H1 (cell line): Measurements from ENCODE around the gene PTPN3.

Source experiments
- ASH2L ChIP-seq: fragments of 200-600, 300-600 bp; sonication (generic); IDR thresholded peaks from one replicate; pipeline ENCODE4 v1.7.1; 2017; ENCODE audit warnings: low read length
- FOSL1 ChIP-seq: IDR thresholded peaks from 2 replicates; pipeline ENCODE4 v1.6.1; 2011; ENCODE audit warnings: mild to moderate bottlenecking, low read depth, low read length, moderate library complexity; ENCODE audit not compliant: insufficient read depth
- GABPA ChIP-seq: IDR thresholded peaks from 2 replicates; pipeline ENCODE4 v1.6.1; 2011; ENCODE audit warnings: mild to moderate bottlenecking, low read length, moderate library complexity, borderline replicate concordance; ENCODE audit not compliant: insufficient read depth
- MAFK ChIP-seq: IDR thresholded peaks from 2 replicates; pipeline ENCODE4 v1.6.1; 2012; ENCODE audit warnings: low read depth, mild to moderate bottlenecking, improper control_type of control experiment, low read length
- NANOG ChIP-seq: IDR thresholded peaks from 2 replicates; pipeline ENCODE4 v1.6.1; 2011; ENCODE audit warnings: low read length, low read depth, mild to moderate bottlenecking, inconsistent platforms; ENCODE audit not compliant: insufficient read depth, poor library complexity, severe bottlenecking
- POLR2A ChIP-seq, 2 experiments: IDR thresholded peaks; 1 replicate in 1 of 2; 2 replicates in 1 of 2; pipeline ENCODE4 v1.6.1; 2011; ENCODE audit warnings: low read depth in 2 of 2, low read length in 2 of 2, mild to moderate bottlenecking in 2 of 2; ENCODE audit errors: control extremely low read depth in 1 of 2
- POLR2AphosphoS5 ChIP-seq: IDR thresholded peaks from 2 replicates; pipeline ENCODE4 v1.6.1; 2011; ENCODE audit warnings: low read depth, low read length
- RNF2 ChIP-seq: fragments of 200-900, 300-1000 bp; sonication (generic); IDR thresholded peaks from 2 replicates; pipeline ENCODE4 v1.7.1; 2016; ENCODE audit warnings: borderline replicate concordance, low read depth, mild to moderate bottlenecking, antibody characterized with exemption, low read length; ENCODE audit not compliant: poor library complexity, severe bottlenecking; ENCODE audit errors: missing control alignments
- SIN3A ChIP-seq, 2 experiments: IDR thresholded peaks in 1 of 2; conservative IDR thresholded peaks in 1 of 2; 2 replicates each; pipeline ENCODE4 v1.6.1; 2011 to 2012; ENCODE audit warnings: low read length in 2 of 2, improper control_type of control experiment in 1 of 2, low read depth in 1 of 2, mild to moderate bottlenecking in 1 of 2
- TAF1 ChIP-seq: IDR thresholded peaks from 2 replicates; pipeline ENCODE4 v1.6.1; 2011; ENCODE audit warnings: mild to moderate bottlenecking, low read depth, low read length
- TF ChIP-seq, protein P1 (sequence below), 3 experiments: IDR thresholded peaks; 1 replicate in 2 of 3; 2 replicates in 1 of 3; pipeline versions ENCODE4 v1.5.1 to v1.6.1; 2011; ENCODE audit warnings: low read length in 3 of 3, mild to moderate bottlenecking in 3 of 3, inconsistent platforms in 2 of 3, low read depth in 1 of 3, moderate library complexity in 1 of 3; ENCODE audit not compliant: insufficient read depth in 1 of 3; ENCODE audit errors: control extremely low read depth in 1 of 3
- TF ChIP-seq, protein P2 (sequence below): IDR thresholded peaks from 2 replicates; pipeline ENCODE4 v1.6.1; 2012; ENCODE audit warnings: inconsistent platforms

DNA sequence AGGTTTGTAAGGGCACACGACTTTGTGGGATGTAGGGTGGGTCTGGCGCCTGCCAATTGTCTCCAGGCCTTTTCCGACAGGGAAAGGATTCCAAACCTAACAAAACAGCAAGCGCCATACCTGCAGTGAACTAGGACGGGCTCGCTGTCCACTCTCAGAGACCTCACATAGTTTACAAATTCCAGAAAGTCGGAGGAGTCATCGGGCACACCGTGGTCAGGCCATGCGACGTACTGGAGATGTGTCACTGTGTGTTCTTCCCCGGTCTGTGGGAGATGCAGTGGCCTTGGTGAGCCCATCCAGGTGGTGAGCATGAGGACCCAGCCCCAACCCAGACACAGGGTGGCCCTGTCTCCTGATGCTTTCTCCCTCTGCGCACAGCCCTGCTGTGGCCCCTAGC is 115.9 kb downstream of the PTPN3 start:
- TF ChIP-seq ASH2L (no peak), SIN3A (conservative IDR thresholded peaks at IDR 0.05 in 1 of 2, IDR thresholded peaks at IDR 0.05 in 1 of 2; ENCODE audit: low read depth in 1 of 2, low read length in 2 of 2) (no peak), NANOG (no peak), RNF2 (no peak), TAF1 (no peak), POLR2AphosphoS5 (no peak), MAFK (no peak), FOSL1 (no peak), POLR2A (IDR thresholded peaks at IDR 0.05; ENCODE audit: control extremely low read depth in 1 of 2, low read depth in 2 of 2, low read length in 2 of 2) (no peak), GABPA (no peak)
- TF ChIP-seq, protein P1, sequence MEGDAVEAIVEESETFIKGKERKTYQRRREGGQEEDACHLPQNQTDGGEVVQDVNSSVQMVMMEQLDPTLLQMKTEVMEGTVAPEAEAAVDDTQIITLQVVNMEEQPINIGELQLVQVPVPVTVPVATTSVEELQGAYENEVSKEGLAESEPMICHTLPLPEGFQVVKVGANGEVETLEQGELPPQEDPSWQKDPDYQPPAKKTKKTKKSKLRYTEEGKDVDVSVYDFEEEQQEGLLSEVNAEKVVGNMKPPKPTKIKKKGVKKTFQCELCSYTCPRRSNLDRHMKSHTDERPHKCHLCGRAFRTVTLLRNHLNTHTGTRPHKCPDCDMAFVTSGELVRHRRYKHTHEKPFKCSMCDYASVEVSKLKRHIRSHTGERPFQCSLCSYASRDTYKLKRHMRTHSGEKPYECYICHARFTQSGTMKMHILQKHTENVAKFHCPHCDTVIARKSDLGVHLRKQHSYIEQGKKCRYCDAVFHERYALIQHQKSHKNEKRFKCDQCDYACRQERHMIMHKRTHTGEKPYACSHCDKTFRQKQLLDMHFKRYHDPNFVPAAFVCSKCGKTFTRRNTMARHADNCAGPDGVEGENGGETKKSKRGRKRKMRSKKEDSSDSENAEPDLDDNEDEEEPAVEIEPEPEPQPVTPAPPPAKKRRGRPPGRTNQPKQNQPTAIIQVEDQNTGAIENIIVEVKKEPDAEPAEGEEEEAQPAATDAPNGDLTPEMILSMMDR (IDR thresholded peaks at IDR 0.05; ENCODE audit: control extremely low read depth in 1 of 3, insufficient read depth in 1 of 3, low read depth in 1 of 3, low read length in 3 of 3): no peak
- TF ChIP-seq, protein P2, sequence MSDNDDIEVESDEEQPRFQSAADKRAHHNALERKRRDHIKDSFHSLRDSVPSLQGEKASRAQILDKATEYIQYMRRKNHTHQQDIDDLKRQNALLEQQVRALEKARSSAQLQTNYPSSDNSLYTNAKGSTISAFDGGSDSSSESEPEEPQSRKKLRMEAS: no peak
